CD14-positive monocyte (primary cell): Measurements from ENCODE around the gene GOLGA5. TPM values are rescaled to one million over a fixed set of nuclear protein-coding genes. Genes with fewer than 3 reads are reported as not detected.
A peak's percentile ranks its signal among the peaks of the same experiment; 100 is the strongest.

ENCODE experiments used
- DNase-seq, 3 donors: peaks; one replicate each; pipeline ENCODE4 v3.0.0-alpha.2; 2011 to 2022
- H2AFZ ChIP-seq: 2 replicates; pipeline ENCODE4 v1.6.0; 2012; ENCODE audit warnings: mild to moderate bottlenecking, low read depth, low read length, inconsistent platforms; ENCODE audit not compliant: insufficient read depth, poor library complexity, severe bottlenecking
- H3K27ac ChIP-seq, 2 donors: 1 replicate in 1 of 2; 2 replicates in 1 of 2; pipeline ENCODE4 v1.5.1; 2012 to 2013; ENCODE audit warnings: low read length in 2 of 2, control low read depth in 1 of 2, inconsistent platforms in 1 of 2, low read depth in 1 of 2, mild to moderate bottlenecking in 1 of 2
- H3K27me3 ChIP-seq, 2 donors: one replicate each; pipeline versions ENCODE4 v1.6.0 to v1.6.1; 2011 to 2013; ENCODE audit warnings: low read length in 2 of 2; ENCODE audit not compliant: control insufficient read depth in 2 of 2, insufficient read depth in 2 of 2
- H3K36me3 ChIP-seq, 2 donors: replicated peaks in 1 of 2; 1 replicate in 1 of 2; 2 replicates in 1 of 2; pipeline versions ENCODE4 v1.5.1 to v1.6.1; 2012 to 2013; ENCODE audit warnings: low read length in 2 of 2, control low read depth in 1 of 2, inconsistent platforms in 1 of 2, mild to moderate bottlenecking in 1 of 2; ENCODE audit not compliant: insufficient read depth in 2 of 2, control insufficient read depth in 1 of 2
- H3K4me1 ChIP-seq, 2 donors: 1 replicate in 1 of 2; 2 replicates in 1 of 2; pipeline versions ENCODE4 v1.5.1 to v1.6.1; 2012 to 2013; ENCODE audit warnings: low read length in 2 of 2, control low read depth in 1 of 2, inconsistent platforms in 1 of 2, mild to moderate bottlenecking in 1 of 2, moderate library complexity in 1 of 2; ENCODE audit not compliant: insufficient read depth in 2 of 2, control insufficient read depth in 1 of 2
- H3K4me2 ChIP-seq: replicated peaks from 2 replicates; pipeline ENCODE3; 2012; ENCODE audit warnings: low read length, moderate library complexity, mild to moderate bottlenecking; ENCODE audit not compliant: poor library complexity, severe bottlenecking; ENCODE audit errors: extremely low read depth
- H3K4me3 ChIP-seq, 3 experiments: fragments of 200-600 bp in 1 of 3; sonication (generic) in 1 of 3; replicated peaks in 1 of 3; 1 replicate in 2 of 3; 2 replicates in 1 of 3; pipeline ENCODE4 v1.5.1; 2011 to 2013; ENCODE audit warnings: low read length in 3 of 3, mild to moderate bottlenecking in 3 of 3, control low read depth in 2 of 3, low read depth in 2 of 3, inconsistent platforms in 1 of 3, moderate library complexity in 1 of 3
- H3K79me2 ChIP-seq: 2 replicates; pipeline ENCODE4 v1.6.0; 2012; ENCODE audit warnings: mild to moderate bottlenecking, control low read depth, inconsistent platforms, low read length, moderate library complexity; ENCODE audit not compliant: insufficient read depth
- H3K9ac ChIP-seq: 2 replicates; pipeline ENCODE4 v1.6.0; 2017; ENCODE audit warnings: low read length, mild to moderate bottlenecking; ENCODE audit not compliant: insufficient read depth, poor library complexity, severe bottlenecking
- H3K9me3 ChIP-seq, 2 donors: replicated peaks in 1 of 2; 1 replicate in 1 of 2; 2 replicates in 1 of 2; pipeline versions ENCODE4 v1.5.1 to v1.6.1; 2012 to 2013; ENCODE audit warnings: low read length in 2 of 2, control low read depth in 1 of 2; ENCODE audit not compliant: control insufficient read depth in 1 of 2, insufficient read depth in 1 of 2
- H4K20me1 ChIP-seq: 2 replicates; pipeline ENCODE4 v1.6.0; 2012; ENCODE audit warnings: mild to moderate bottlenecking, low read length, control low read depth, moderate library complexity; ENCODE audit not compliant: insufficient read depth
- H3K27ac Mint-ChIP-seq, 7 donors: one replicate each; pipeline ENCODE4 v1.8.0; 2020; ENCODE audit warnings: mild to moderate bottlenecking in 7 of 7, mixed read lengths in 7 of 7, moderate library complexity in 6 of 7, inconsistent platforms in 2 of 7
- H3K27me3 Mint-ChIP-seq, 3 donors: one replicate each; pipeline ENCODE4 v1.8.0; 2021 to 2022; ENCODE audit warnings: low read depth in 3 of 3, mild to moderate bottlenecking in 3 of 3, mixed read lengths in 3 of 3, moderate library complexity in 3 of 3, inconsistent platforms in 1 of 3
- H3K36me3 Mint-ChIP-seq, 2 donors: one replicate each; pipeline ENCODE4 v1.8.0; 2020; ENCODE audit warnings: mixed read lengths in 2 of 2, inconsistent platforms in 1 of 2, mild to moderate bottlenecking in 1 of 2
- H3K4me1 Mint-ChIP-seq: one replicate; pipeline ENCODE4 v1.8.0; 2020; ENCODE audit warnings: mild to moderate bottlenecking, mixed read lengths
- H3K4me3 Mint-ChIP-seq, 2 donors: one replicate each; pipeline ENCODE4 v1.8.0; 2020; ENCODE audit warnings: mild to moderate bottlenecking in 2 of 2, mixed read lengths in 2 of 2, moderate library complexity in 1 of 2
- H3K9me3 Mint-ChIP-seq, 7 donors: one replicate each; pipeline ENCODE4 v1.8.0; 2020 to 2022; ENCODE audit warnings: mixed read lengths in 7 of 7, mild to moderate bottlenecking in 6 of 7, moderate library complexity in 6 of 7, inconsistent platforms in 2 of 7
- WGBS: methylation state at CpG from one replicate; pipeline ENCODE4 v1.1.5; 2013; ENCODE audit warnings: missing lambda C conversion rate; ENCODE audit not compliant: insufficient coverage; 5-methylcytosine and 5-hydroxymethylcytosine counted together
- intact Hi-C, 2 donors: fragments of 100-400 bp; cut with micrococcal nuclease; formaldehyde crosslinking; loops; one replicate each; pipeline versions ENCODE4 v1.15.0 to v1.15.1; 2023
- polyA plus RNA-seq, 3 donors: library from polyadenylated mRNA; depleted of rRNA in 1 of 3; unstranded in 2 of 3; stranded (reverse) in 1 of 3; fragments of 300-500 nt in 2 of 3; fragments of >200 nt in 1 of 3; fragmentation: Illumina TruSeq in 2 of 3; gene quantifications; 1 replicate in 2 of 3; 2 replicates in 1 of 3; pipeline ENCODE4 v1.2.3, GENCODE V29; 2012 to 2021
- TF ChIP-seq, protein P1 (sequence below): fragments of 200-600 bp; IDR thresholded peaks from one replicate; pipeline ENCODE4 v1.8.0; 2022; ENCODE audit warnings: antibody characterized with exemption, mild to moderate bottlenecking

The GOLGA5 gene
- polyA plus RNA-seq, 3 donors, result 12.4 to 19.0 (median 16.3) TPM

DNA sequence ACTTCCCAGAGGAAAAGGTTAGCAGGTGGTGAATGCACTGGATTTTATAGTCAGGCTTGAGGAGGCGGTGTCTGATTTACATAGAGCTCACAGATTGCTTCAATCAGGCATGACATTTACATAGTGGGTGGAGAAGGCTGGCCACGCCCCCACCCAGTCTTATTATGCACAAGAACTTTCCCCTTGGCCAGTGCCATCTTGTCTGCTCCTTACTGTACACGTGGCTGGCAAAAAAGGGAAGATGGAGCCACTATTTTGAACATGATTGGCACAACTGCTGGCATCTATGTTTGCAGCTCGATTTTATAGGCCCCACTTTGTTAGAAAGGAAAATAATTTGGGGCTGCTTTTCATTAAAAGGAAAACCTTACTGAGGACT lies 34.8 kb upstream of the GOLGA5 start:
- intact Hi-C loops, result no loop called here
- no peaks in the 10 kb centered on the region for H3K79me2 ChIP-seq
- peak in 2 of 3 donors; percentile 31 to 37 for DNase-seq
- peaks cover 5% of the 10 kb centered on the region for H3K4me1 Mint-ChIP-seq
- H3K4me3 Mint-ChIP-seq, result no peak overlapping the region
- TF ChIP-seq, protein P1, sequence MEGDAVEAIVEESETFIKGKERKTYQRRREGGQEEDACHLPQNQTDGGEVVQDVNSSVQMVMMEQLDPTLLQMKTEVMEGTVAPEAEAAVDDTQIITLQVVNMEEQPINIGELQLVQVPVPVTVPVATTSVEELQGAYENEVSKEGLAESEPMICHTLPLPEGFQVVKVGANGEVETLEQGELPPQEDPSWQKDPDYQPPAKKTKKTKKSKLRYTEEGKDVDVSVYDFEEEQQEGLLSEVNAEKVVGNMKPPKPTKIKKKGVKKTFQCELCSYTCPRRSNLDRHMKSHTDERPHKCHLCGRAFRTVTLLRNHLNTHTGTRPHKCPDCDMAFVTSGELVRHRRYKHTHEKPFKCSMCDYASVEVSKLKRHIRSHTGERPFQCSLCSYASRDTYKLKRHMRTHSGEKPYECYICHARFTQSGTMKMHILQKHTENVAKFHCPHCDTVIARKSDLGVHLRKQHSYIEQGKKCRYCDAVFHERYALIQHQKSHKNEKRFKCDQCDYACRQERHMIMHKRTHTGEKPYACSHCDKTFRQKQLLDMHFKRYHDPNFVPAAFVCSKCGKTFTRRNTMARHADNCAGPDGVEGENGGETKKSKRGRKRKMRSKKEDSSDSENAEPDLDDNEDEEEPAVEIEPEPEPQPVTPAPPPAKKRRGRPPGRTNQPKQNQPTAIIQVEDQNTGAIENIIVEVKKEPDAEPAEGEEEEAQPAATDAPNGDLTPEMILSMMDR, result no peak
- H3K4me1 ChIP-seq, result peaks cover under 1 to 5% of the 10 kb centered on the region in 2 donors
- no peaks in the 10 kb centered on the region for H4K20me1 ChIP-seq
- H3K27me3 Mint-ChIP-seq, result peaks cover 0 to 8% (median 1%) of the 10 kb centered on the region in 3 donors
- 50% methylated on average over 2 of the region's 4 CpGs for WGBS
- H3K9me3 ChIP-seq, result peaks cover 0 to 9% of the 10 kb centered on the region in 2 donors
- H3K27me3 ChIP-seq, result no peaks in the 10 kb centered on the region
- H3K27ac Mint-ChIP-seq, result no peak overlapping the region
- no peak overlapping the region for H2AFZ ChIP-seq
- no peak overlapping the region for H3K27ac ChIP-seq
- H3K9ac ChIP-seq, result no peak overlapping the region
- H3K4me3 ChIP-seq, result no peak overlapping the region
- peaks cover 3 to 5% of the 10 kb centered on the region in 2 donors for H3K36me3 Mint-ChIP-seq
- H3K36me3 ChIP-seq, result no peaks in the 10 kb centered on the region
- H3K9me3 Mint-ChIP-seq, result peaks cover 6 to 24% (median 20%) of the 10 kb centered on the region in 7 donors
- no peak overlapping the region for H3K4me2 ChIP-seq

DNA sequence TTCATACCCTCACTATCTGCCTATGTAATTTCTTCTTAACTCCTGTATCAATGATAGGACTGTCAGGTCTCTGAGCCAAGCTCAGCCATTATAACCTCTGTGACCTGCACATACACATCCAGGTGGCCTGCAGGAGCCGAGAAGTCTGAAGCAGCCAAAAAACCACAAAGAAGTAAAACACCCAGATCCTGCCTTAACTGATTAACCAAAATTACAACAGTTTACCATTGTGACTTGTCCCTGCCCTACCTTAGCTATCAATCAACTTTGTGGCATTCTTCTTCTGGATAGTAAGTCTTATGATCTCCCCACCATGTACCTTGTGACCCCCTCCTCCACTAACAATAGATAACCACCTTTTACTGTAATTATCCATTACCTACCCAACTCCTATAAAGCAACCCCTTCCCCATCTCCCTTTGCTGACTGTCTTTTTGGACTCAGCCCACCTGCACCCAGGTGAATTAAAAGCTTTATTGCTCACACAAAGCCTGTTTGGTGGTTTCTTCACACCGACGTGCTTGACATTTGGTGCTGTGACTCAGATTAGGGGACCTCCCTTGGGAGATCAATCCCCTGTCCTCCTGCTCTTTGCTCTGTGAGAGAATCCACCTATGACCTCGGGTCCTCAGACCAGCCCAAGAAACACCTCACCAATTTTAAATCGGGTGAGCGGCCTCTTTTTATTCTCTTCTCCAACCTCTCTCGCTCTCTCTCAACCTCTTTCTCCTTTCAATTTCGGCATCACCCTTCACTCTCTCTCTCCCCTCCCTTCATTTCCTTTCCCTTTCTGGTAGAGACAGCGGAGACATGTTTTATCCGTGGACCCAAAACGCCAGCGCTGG lies 34.2 kb upstream of the GOLGA5 start:
- H4K20me1 ChIP-seq, result no peaks in the 10 kb centered on the region
- intact Hi-C loops, result no loop called here
- no peak overlapping the region for H2AFZ ChIP-seq
- H3K4me1 Mint-ChIP-seq, result peaks cover 9% of the 10 kb centered on the region
- no peak for DNase-seq
- peaks cover 3 to 4% of the 10 kb centered on the region in 2 donors for H3K36me3 Mint-ChIP-seq
- H3K27me3 Mint-ChIP-seq, result peaks cover 0 to 8% (median 1%) of the 10 kb centered on the region in 3 donors
- peaks cover 6 to 22% (median 19%) of the 10 kb centered on the region in 7 donors for H3K9me3 Mint-ChIP-seq
- H3K4me1 ChIP-seq, result peaks cover 7 to 10% of the 10 kb centered on the region in 2 donors
- peak overlapping the region in 2 of 7 donors; percentile 1 to 24 for H3K27ac Mint-ChIP-seq
- H3K9ac ChIP-seq, result no peak overlapping the region
- H3K4me3 ChIP-seq, result no peak overlapping the region
- H3K36me3 ChIP-seq, result no peaks in the 10 kb centered on the region
- no peak overlapping the region for H3K4me3 Mint-ChIP-seq
- H3K4me2 ChIP-seq, result no peak overlapping the region
- H3K27ac ChIP-seq, result no peak overlapping the region
- peaks cover 0 to 8% of the 10 kb centered on the region in 2 donors for H3K9me3 ChIP-seq
- no peaks in the 10 kb centered on the region for H3K79me2 ChIP-seq
- TF ChIP-seq, protein P1, result no peak
- H3K27me3 ChIP-seq, result no peaks in the 10 kb centered on the region
- 90% methylated on average over 12 of the region's 12 CpGs for WGBS
